PC-9 (cell line): Measurements from ENCODE around the gene KRTAP12-2.

Experiments used
- CTCF ChIP-seq: fragments of 200-600 bp; sonication (generic); conservative IDR thresholded peaks from 2 replicates; pipeline ENCODE4 v1.6.1; 2017; ENCODE audit warnings: mixed run types, antibody characterized with exemption, mild to moderate bottlenecking, moderate library complexity
- EZH2 ChIP-seq: fragments of 200-600 bp; sonication (generic); IDR thresholded peaks from 2 replicates; pipeline ENCODE4 v1.8.0; 2017; ENCODE audit warnings: antibody characterized with exemption, low read depth

- TF ChIP-seq CTCF (no peak), EZH2 (no peak)
Observed at GRCh38 chr21:44653123-44653522, 13.6 kb downstream of the KRTAP12-2 start.
